GM18526 (cell line): ENCODE results near the gene ARCN1.

ENCODE experiments used
- POLR2A ChIP-seq: IDR thresholded peaks from 3 replicates; pipeline ENCODE4 v1.6.1; 2011; ENCODE audit not compliant: insufficient read length; ENCODE audit errors: extremely low read depth

Gene ARCN1

DNA sequence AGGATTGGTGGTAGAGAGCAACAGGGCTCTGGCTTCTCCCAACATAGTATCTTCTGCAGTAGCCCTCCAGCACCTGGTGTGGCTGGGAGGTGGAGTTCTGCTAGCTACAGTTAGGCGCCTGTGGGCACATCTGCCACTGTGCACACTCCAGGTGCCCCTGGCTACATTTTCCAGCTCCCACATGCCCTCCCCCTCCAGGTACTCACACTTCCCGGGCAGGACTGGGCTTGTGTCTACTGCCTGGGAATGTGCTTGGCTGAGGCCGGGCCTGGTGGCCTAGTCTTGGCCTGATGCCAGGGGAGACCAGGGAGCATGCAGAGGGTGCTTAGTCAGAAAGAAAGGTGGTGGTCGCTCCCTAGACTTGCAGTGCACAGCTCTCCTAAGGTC lies 51.1 kb downstream of the ARCN1 start:
- no peak for TF ChIP-seq POLR2A

DNA sequence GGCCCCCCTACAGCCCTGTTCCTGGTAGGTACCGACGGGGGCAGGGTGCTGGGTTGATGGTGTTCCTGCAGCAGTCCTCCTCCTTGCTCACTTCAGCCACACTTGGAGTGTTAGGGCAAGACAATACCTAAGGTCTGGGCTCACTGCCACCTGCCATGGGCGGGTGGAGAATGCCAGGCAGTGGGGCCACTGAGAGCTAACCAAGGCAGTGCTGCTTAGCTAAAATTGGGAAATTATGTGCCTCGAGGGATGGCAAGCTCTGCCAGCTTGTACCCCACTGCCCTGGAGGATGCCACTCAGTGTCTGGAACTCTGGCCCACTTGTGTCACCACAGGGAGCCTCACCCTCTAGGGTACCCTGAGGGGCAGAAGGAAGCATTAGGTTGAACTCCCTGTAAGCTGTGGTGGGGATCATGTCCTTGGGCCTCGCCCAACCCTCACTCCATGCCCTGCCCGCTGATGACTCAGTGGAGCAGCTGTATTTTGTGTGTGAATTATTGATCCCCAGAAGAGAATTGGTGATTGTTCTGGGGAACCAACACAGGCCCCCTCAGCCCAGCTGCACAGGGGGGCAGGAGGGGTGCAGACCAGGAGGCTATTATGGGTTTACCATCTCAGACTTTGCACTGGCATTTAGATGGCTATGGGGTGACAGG lies 53.0 kb downstream of the ARCN1 start:
- TF ChIP-seq POLR2A, result no peak

DNA sequence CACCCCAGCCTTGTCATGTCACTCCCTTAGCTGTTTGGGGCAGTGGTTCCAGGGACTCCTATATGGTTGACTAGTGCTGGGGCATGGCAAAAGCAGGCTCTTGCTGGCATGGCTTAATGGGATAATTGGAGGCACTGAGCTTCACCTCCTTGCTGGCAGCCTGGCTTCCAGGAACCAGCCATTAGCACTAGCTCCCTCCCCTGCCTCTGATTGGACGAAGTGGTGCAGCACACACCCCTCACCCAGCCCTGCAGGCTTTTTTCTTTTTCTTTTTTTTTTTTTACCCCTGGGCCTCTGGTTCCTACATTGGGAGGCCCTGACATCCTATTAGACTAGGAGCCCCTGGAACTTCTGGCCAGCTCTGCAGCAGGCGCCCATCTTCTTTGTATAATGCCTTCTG lies 53.8 kb downstream of the ARCN1 start:
- no peak for TF ChIP-seq POLR2A

DNA sequence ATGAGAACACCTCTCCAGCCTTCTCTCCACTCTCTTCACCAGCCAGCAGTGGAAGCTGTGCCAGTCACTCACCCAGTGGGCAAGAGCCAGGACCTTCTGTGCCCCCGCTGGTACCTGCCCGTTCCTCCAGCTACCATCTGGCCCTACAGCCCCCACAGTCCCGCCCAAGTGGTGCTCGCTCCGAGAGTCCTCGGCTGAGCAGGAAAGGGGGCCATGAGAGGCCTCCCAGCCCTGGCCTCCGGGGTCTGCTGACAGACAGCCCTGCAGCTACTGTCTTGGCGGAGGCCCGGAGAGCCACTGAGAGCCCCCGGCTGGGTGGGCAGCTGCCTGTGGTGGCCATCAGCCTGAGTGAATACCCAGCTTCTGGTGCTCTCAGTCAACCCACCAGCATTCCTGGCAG lies 55.4 kb downstream of the ARCN1 start:
- TF ChIP-seq POLR2A, result no peak

DNA sequence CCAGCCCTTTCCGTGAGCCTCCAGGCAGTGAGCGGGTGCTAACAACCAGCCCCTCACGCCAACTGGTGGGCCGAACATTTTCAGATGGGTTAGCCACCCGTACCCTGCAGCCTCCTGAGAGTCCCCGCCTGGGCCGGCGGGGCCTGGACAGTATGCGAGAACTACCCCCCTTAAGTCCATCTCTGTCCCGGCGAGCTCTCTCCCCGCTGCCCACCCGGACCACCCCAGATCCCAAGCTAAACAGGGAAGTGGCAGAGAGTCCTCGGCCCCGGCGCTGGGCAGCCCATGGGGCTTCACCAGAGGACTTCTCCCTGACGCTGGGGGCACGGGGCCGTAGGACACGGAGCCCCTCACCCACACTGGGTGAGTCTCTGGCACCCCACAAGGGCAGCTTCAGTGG lies 55.8 kb downstream of the ARCN1 start:
- TF ChIP-seq POLR2A, result no peak

DNA sequence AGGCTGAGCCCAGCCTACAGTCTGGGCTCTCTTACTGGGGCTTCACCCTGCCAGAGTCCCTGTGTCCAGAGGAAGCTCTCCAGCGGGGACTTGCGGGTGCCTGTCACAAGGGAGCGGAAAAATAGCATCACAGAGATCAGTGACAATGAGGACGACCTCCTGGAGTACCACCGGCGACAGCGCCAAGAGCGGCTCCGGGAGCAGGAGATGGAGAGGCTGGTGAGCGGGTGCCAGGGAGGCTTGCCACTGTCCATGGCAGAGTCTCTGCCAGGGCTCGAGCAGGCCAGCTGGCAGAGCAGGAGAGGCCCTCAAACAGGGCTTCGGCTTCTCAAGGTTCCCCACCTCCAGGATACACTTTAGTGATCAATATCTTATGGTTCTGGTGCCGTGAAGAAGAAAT lies 56.2 kb downstream of the ARCN1 start:
- no peak for TF ChIP-seq POLR2A

DNA sequence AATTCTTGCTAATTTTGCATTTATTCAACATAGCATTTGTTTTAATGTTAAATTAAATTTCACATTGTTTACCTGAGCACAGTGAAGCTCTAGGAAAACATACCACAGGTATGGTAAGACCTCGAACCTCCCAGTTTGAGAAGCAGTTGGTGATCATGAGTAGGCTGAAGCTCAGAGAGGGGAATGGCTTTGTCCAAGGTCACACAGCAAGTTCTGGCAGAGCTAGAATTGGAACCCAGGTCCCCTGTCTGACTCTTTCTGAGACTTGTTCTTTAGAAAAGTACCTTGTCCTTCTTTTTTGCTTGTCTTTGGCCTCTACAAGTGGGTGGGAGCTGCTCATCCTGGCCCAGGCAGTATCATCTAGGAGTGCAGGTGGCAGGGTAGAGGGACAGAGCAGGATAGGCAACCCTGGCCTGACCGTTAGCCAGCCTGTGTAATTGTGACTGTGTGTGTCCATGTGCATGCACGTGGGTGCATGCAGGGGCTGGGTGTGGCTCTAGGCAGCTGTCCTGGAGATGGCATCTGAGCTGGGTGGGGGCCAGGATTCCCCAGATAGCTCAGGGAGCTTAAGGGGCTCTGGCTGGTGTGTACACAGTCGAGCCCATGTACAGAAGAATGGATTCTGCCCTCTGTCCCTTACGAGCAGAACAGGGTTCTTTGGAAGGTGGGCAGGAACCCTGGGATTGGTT lies 56.8 kb downstream of the ARCN1 start:
- no peak for TF ChIP-seq POLR2A

DNA sequence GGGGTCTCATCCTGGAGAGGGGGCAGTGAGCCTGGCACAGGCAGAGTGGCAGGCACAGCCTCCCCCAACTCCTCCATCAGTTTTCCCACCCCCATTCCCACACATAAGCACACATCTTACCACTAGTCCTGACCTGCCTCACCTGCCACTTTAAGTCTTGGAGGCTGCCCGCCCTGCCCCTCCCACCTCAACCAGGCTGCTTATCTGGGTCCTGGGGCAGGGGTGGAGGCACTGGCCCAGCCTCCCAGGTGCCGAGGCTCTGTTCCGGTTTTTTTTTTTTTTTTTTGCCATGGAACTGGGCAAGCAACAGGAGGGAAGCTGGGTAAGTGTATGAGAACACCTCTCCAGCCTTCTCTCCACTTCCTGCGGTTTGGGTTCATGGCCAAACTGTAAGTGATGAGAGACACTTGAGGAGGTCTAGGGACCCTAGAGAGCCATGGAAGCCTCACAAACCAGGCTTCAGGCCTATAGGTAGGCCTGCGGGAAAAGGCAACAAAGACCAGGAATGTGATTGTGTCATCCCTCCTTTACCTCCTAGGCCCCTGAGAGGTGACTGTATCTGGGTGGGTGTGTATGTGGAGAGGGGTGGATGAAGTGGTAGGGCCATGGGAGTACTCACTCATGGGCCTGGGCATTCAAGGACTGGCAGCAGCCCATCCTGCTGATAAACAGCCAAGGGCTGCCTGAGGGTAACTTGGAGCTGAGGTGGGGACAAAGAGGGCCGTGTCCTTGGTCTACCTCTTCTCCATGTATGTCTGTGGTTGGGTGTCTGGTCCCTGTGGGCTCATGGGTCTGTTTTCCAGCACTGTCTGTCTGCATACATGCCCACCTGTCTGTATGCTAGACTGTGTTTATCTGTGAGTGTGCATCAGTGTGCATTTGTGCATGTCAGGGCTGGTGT lies 57.8 kb downstream of the ARCN1 start:
- TF ChIP-seq POLR2A, result no peak

DNA sequence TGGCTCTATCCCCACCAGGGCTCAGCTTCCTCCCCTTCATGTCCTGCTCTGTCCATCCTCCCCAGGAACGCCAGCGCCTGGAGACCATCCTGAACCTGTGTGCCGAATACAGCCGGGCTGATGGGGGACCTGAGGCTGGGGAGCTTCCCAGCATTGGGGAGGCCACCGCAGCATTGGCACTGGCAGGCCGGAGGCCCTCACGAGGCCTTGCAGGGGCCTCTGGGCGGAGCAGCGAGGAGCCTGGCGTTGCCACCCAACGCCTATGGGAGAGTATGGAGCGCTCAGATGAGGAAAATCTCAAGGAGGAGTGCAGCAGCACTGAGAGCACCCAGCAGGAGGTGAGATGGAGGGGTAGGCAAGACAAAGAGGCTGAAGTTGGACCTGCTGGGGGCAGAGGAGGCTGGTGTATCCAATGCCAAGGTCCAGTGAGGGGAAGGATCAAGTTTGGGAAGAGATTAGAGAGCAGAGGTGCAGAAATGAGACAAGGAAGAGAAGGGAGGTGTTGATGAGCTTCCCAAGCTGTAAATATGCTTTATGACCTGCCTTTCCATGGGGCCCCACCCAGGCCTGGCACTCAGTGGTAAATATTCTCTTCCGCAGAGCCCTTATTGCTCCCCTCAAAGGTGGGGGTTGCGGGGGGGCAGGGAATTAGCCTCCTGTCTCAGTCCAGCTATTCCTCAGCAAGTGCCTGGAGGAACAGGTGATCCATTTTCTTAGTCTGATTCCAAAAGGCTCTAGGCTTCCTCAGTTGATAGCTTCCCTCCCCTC lies 59.1 kb downstream of the ARCN1 start:
- TF ChIP-seq POLR2A, result no peak

DNA sequence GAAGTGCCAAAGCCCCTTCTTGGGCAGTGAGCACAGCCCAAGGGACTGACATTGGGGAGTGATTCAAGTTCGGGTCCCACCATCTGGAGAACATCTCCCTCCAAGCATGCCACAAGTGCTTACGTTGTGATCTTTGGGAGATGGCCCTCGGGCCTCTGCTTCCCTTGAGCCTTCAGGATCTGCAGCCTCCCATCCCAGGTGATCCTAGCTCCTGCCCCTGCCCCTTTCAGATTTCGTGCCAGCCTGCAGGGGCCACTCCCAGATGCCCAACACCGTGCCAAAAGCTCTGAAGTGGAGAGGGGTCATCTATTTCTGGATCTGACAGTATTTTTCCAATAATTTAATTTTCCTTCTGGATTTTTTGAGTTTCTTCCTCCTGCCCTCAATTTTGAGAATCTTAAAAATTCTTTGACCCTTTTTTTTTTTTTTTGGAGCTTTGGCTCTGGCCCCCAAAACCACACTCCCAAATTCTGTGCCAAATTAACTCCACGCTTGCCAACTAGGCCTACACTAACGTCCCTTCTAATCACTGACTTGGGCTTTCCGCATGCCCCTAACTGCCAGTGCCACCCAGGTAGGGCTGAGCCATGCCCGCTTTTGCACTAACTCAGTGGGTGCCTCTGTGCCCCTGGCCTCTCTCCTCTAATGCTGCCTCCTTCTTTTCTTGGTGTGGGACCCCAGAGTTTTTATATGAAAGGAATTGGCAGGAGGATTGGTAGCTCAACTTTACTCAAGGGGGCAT lies 60.5 kb downstream of the ARCN1 start:
- no peak for TF ChIP-seq POLR2A

DNA sequence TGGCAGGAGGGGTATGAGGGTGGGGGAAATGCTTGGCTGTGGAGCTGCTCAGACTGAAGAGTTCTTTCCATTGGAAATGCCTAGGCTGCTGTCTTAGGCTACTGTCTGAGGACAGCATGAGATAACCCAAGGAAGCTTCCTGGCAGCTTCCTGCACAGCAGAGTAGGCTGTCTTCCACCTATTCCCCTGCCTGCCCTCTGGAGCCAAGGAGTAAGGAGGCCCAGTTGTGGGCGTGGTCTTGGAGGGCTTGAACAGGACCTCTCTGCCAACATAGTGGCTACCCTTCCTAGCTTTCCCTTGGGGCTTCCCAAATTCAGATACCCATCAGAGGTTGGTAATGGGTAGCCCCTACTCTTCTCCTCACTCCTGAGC lies 61.1 kb downstream of the ARCN1 start:
- TF ChIP-seq POLR2A, result no peak

DNA sequence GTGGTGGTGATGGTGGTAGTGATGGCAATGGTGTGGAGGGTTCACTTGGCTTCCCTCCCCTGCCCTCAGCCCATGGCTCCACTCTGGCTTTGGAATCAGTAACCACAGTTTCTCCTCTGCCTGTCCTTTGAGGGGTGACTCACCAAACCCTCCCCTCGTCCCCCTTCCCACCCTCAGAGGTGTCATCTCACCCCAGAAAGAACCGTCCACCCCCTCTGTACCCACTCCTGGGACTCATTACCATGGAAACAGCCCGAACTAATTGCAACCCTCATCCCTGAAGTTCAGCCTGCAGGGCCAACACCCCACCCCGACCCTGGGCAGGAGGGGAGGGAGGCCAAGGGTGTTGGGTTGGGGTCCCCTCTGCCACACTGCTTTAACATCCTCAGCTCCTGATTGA lies 61.8 kb downstream of the ARCN1 start:
- TF ChIP-seq POLR2A, result no peak

DNA sequence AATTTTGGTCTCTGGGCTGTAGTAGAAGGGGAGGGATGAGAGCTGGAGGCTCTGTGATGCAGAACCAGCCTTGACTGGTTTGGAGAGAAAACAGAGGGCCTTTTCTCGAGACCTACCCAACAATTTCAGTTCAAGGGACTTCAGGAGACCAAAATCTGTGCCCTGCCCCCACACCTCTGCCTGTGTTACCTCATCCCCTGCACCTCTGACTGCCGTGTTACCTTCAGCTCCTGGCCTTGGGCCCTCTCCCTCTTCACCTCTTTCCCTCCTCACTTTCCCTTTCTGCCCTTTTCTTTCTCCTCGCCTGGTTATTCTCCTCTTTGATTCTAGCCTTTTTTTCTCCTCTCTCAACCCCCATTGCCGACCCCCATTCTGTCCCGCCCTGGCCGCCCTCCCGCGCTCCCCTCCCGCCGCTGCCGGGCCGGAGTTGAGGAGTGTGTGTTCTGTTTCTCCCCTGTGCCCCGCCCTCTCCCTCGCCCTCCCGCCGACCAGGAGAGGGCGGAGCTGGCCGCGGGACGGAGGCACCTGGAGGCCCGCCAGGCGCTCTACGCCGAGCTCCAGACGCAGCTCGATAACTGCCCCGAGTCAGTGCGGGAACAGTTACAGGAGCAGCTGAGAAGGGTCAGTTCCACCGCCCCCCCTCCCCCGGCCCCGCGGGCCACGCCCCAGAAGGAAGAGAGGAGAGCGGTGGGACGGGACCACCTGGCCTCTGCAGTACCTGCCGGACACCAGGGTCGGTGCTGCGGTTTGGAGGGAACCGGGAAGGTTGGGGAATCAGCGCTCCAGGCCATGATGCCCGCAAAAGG lies 62.4 kb downstream of the ARCN1 start:
- no peak for TF ChIP-seq POLR2A

DNA sequence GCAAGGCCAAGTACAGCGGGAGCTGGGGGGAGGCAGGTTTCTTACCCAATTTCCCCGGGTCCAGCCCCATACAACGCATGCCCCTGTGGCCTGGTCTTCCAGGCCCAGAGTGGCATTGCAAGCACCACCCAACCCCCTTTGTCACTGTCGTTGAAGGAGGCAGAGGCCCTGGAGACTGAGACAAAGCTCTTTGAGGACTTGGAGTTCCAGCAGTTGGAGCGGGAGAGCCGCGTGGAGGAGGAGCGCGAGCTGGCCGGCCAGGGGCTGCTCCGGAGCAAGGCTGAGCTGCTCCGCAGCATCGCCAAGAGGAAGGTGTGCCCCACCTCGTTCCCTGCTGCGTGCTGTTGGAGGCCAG lies 63.0 kb downstream of the ARCN1 start:
- no peak for TF ChIP-seq POLR2A
